H9 (cell line): ENCODE measurements around the gene GPC1. TPM values are rescaled to one million over a fixed set of nuclear protein-coding genes. Genes with fewer than 3 reads are reported as not detected.

Experiments
- DNase-seq: peaks from one replicate; pipeline ENCODE4 v3.0.0-alpha.2; 2017
- H2AFZ ChIP-seq: one replicate; pipeline ENCODE4 v1.6.1; 2013; ENCODE audit warnings: mild to moderate bottlenecking, low read length, control low read depth, moderate library complexity
- H2AK5ac ChIP-seq: 2 replicates; pipeline ENCODE4 v1.6.1; 2013; ENCODE audit warnings: low read length, control low read depth, mixed read lengths; ENCODE audit not compliant: insufficient read length
- H2BK120ac ChIP-seq: one replicate; pipeline ENCODE4 v1.6.1; 2013; ENCODE audit warnings: low read depth, mild to moderate bottlenecking, low read length, control low read depth, inconsistent platforms; ENCODE audit not compliant: poor library complexity, severe bottlenecking
- H2BK12ac ChIP-seq: 2 replicates; pipeline ENCODE4 v1.6.1; 2013; ENCODE audit warnings: low read length, control low read depth, mixed read lengths, low read depth; ENCODE audit not compliant: insufficient read length
- H2BK15ac ChIP-seq: 2 replicates; pipeline ENCODE4 v1.6.1; 2013; ENCODE audit warnings: low read depth, low read length, control low read depth
- H2BK20ac ChIP-seq: one replicate; pipeline ENCODE4 v1.6.1; 2013; ENCODE audit warnings: low read depth, mild to moderate bottlenecking, low read length, control low read depth, inconsistent platforms; ENCODE audit not compliant: poor library complexity, severe bottlenecking
- H2BK5ac ChIP-seq: 2 replicates; pipeline ENCODE4 v1.6.1; 2013; ENCODE audit warnings: low read length, control low read depth, mixed read lengths; ENCODE audit not compliant: insufficient read length
- H3K14ac ChIP-seq: 2 replicates; pipeline ENCODE4 v1.6.1; 2013; ENCODE audit warnings: low read length, control low read depth; ENCODE audit not compliant: insufficient read depth
- H3K18ac ChIP-seq: 2 replicates; pipeline ENCODE4 v1.6.1; 2013; ENCODE audit warnings: low read depth, mild to moderate bottlenecking, mixed read lengths, low read length, control low read depth; ENCODE audit not compliant: insufficient read length
- H3K23ac ChIP-seq: 2 replicates; pipeline ENCODE4 v1.6.1; 2013; ENCODE audit warnings: low read length, control low read depth, mixed read lengths, low read depth; ENCODE audit not compliant: insufficient read length
- H3K23me2 ChIP-seq: 2 replicates; pipeline ENCODE4 v1.6.1; 2013; ENCODE audit warnings: low read depth, mild to moderate bottlenecking, mixed read lengths, low read length, control low read depth; ENCODE audit not compliant: insufficient read length, poor library complexity, severe bottlenecking
- H3K27ac ChIP-seq: 2 replicates; pipeline ENCODE4 v1.5.1; 2013; ENCODE audit warnings: low read length, control low read depth, mixed read lengths, low read depth; ENCODE audit not compliant: insufficient read length
- H3K27me3 ChIP-seq: 2 replicates; pipeline ENCODE4 v1.6.1; 2013; ENCODE audit warnings: low read length, control low read depth, inconsistent platforms; ENCODE audit not compliant: insufficient read depth
- H3K4ac ChIP-seq: 2 replicates; pipeline ENCODE4 v1.6.1; 2013; ENCODE audit warnings: low read depth, mild to moderate bottlenecking, control low read depth, inconsistent platforms, low read length, moderate library complexity
- H3K4me1 ChIP-seq: 2 replicates; pipeline ENCODE4 v1.6.1; 2013; ENCODE audit warnings: low read length, control low read depth, inconsistent platforms; ENCODE audit not compliant: insufficient read depth
- H3K4me2 ChIP-seq: 2 replicates; pipeline ENCODE4 v1.6.1; 2013; ENCODE audit warnings: low read length, control low read depth, mixed read lengths; ENCODE audit not compliant: insufficient read length, insufficient read depth
- H3K56ac ChIP-seq: 2 replicates; pipeline ENCODE4 v1.6.1; 2013; ENCODE audit warnings: low read depth, mild to moderate bottlenecking, mixed read lengths, low read length, control low read depth; ENCODE audit not compliant: insufficient read length
- H3K79me1 ChIP-seq: 2 replicates; pipeline ENCODE4 v1.6.1; 2013; ENCODE audit warnings: low read depth, mild to moderate bottlenecking, moderate library complexity, low read length, control low read depth, inconsistent platforms; ENCODE audit not compliant: insufficient read depth, poor library complexity, severe bottlenecking
- H3K79me2 ChIP-seq: 2 replicates; pipeline ENCODE4 v1.6.1; 2013; ENCODE audit warnings: low read length, control low read depth, inconsistent platforms; ENCODE audit not compliant: insufficient read depth
- H3K9ac ChIP-seq: 2 replicates; pipeline ENCODE4 v1.6.1; 2013; ENCODE audit warnings: low read length, control low read depth, mixed read lengths; ENCODE audit not compliant: insufficient read length; ENCODE audit errors: extremely low read depth
- H3K9me3 ChIP-seq: one replicate; pipeline ENCODE4 v1.6.1; 2013; ENCODE audit warnings: low read depth, low read length, inconsistent platforms; ENCODE audit not compliant: control insufficient read depth
- H3T11ph ChIP-seq: one replicate; pipeline ENCODE4 v1.6.1; 2013; ENCODE audit warnings: mild to moderate bottlenecking, low read length, control low read depth, inconsistent platforms
- H4K20me1 ChIP-seq: one replicate; pipeline ENCODE4 v1.6.1; 2013; ENCODE audit not compliant: control insufficient read depth, insufficient read length, insufficient read depth
- H4K5ac ChIP-seq: 2 replicates; pipeline ENCODE4 v1.6.1; 2013; ENCODE audit warnings: low read depth, mild to moderate bottlenecking, mixed read lengths, low read length, control low read depth; ENCODE audit not compliant: insufficient read length
- H4K8ac ChIP-seq: replicated peaks from 2 replicates; pipeline ENCODE4 v1.6.1; 2013; ENCODE audit warnings: low read length, control low read depth, mixed read lengths, low read depth; ENCODE audit not compliant: insufficient read length
- H4K91ac ChIP-seq: 2 replicates; pipeline ENCODE4 v1.6.1; 2013; ENCODE audit warnings: low read depth, mild to moderate bottlenecking, moderate library complexity, mixed read lengths, low read length, control low read depth; ENCODE audit not compliant: insufficient read length
- H3K27ac Mint-ChIP-seq, 3 experiments: 2 replicates in 2 of 3; 3 replicates in 1 of 3; pipeline ENCODE4 v1.8.0; 2020 to 2021; ENCODE audit warnings: mixed read lengths in 3 of 3, mild to moderate bottlenecking in 1 of 3, moderate library complexity in 1 of 3
- H3K27me3 Mint-ChIP-seq: 2 replicates; pipeline ENCODE4 v1.8.0; 2021; ENCODE audit warnings: low read depth, mild to moderate bottlenecking, moderate library complexity, mixed read lengths
- H3K36me3 Mint-ChIP-seq, 3 experiments: 2 replicates in 2 of 3; 3 replicates in 1 of 3; pipeline ENCODE4 v1.8.0; 2020 to 2021; ENCODE audit warnings: low read depth in 3 of 3, mixed read lengths in 3 of 3; ENCODE audit not compliant: insufficient read depth in 1 of 3
- H3K4me1 Mint-ChIP-seq, 2 experiments: 2 replicates each; pipeline ENCODE4 v1.8.0; 2020; ENCODE audit warnings: mixed read lengths in 2 of 2
- H3K4me3 Mint-ChIP-seq, 2 experiments: 2 replicates in 1 of 2; 3 replicates in 1 of 2; pipeline ENCODE4 v1.8.0; 2020 to 2021; ENCODE audit warnings: mild to moderate bottlenecking in 2 of 2, mixed read lengths in 2 of 2, moderate library complexity in 1 of 2
- H3K9me3 Mint-ChIP-seq, 2 experiments: 2 replicates in 1 of 2; 3 replicates in 1 of 2; pipeline ENCODE4 v1.8.0; 2020; ENCODE audit warnings: mild to moderate bottlenecking in 2 of 2, mixed read lengths in 2 of 2, moderate library complexity in 1 of 2
- CTCF ChIP-seq: fragments of 200-600 bp; sonication (generic); conservative IDR thresholded peaks from 3 replicates; pipeline ENCODE4 v1.8.0; 2021; ENCODE audit warnings: antibody characterized with exemption, mild to moderate bottlenecking
- WGBS: extraction: QIAGEN DNeasy Blood & Tissue Kit; methylation state at CpG from one replicate; pipeline ENCODE4 v1.1.7; 2013; ENCODE audit warnings: missing lambda C conversion rate, low lambda C conversion rate, mixed read lengths; ENCODE audit not compliant: insufficient read length; ENCODE audit errors: extremely low coverage; 5-methylcytosine and 5-hydroxymethylcytosine counted together
- total RNA-seq: library from RNA; stranded (reverse); gene quantifications from 2 replicates; pipeline ENCODE4 v1.2.1, GENCODE V29; 2021

Gene GPC1
- total RNA-seq, 1 experiment from 2014 or later: 39.4 TPM

- Histone ChIP-seq H2BK5ac (no peak overlapping the region), H3K4me1 (no peaks in the 10 kb centered on the region; the same call in 1 of the 2 replicates), H4K91ac (no peak overlapping the region), H2BK20ac (no peak overlapping the region), H3T11ph (no peak overlapping the region), H3K79me1 (no peaks in the 10 kb centered on the region), H4K20me1 (no peaks in the 10 kb centered on the region), H3K14ac (no peak overlapping the region; the same call in 1 of the 2 replicates), H2AFZ (no peak overlapping the region), H2BK15ac (no peak overlapping the region), H3K27me3 (peaks cover 1% of the 10 kb centered on the region; the same call in 1 of the 2 replicates), H3K9ac (no peak overlapping the region), H3K4ac (no peak overlapping the region), H3K23ac (no peak overlapping the region), H2AK5ac (no peak overlapping the region), H3K18ac (no peak overlapping the region), H2BK12ac (no peak overlapping the region), H2BK120ac (no peak overlapping the region), H3K27ac (no peak overlapping the region), H3K79me2 (no peaks in the 10 kb centered on the region), H3K4me2 (no peak overlapping the region), H4K5ac (no peak overlapping the region), H3K9me3 (no peaks in the 10 kb centered on the region), H4K8ac (no peak overlapping the region), H3K56ac (no peak overlapping the region), H3K23me2 (no peaks in the 10 kb centered on the region)
- no peak for DNase-seq
- no CpG with 5 or more reads among the region's 16 CpGs for WGBS
- H3K27me3 Mint-ChIP-seq: peaks cover 12% of the 10 kb centered on the region
- H3K36me3 Mint-ChIP-seq: peaks cover 0 to 17% (median 15%) of the 10 kb centered on the region in 3 experiments; a peak in 6 of 7 replicates
- no peaks in the 10 kb centered on the region for H3K9me3 Mint-ChIP-seq
- H3K4me1 Mint-ChIP-seq: peaks cover 18 to 24% of the 10 kb centered on the region in 2 experiments
- H3K27ac Mint-ChIP-seq: no peak overlapping the region
- TF ChIP-seq CTCF: no peak
- H3K4me3 Mint-ChIP-seq: no peak overlapping the region
Measured at GRCh38 chr2:240460253-240460711, 24.8 kb downstream of the GPC1 start.
